Adipocyte (in vitro differentiated cells): Measurements from ENCODE around the gene TRA2B.

Experiments
- DNase-seq: peaks from one replicate; pipeline ENCODE4 v3.0.0-alpha.2; 2015; ENCODE audit warnings: low read depth
- H3K27me3 ChIP-seq: replicated peaks from 2 replicates; pipeline ENCODE4 v1.7.0; 2013; ENCODE audit warnings: mild to moderate bottlenecking, low read length, moderate library complexity; ENCODE audit not compliant: control insufficient read depth, insufficient read depth
- H3K36me3 ChIP-seq: 2 replicates; pipeline ENCODE4 v1.7.0; 2013; ENCODE audit warnings: low read length, mild to moderate bottlenecking, moderate library complexity; ENCODE audit not compliant: control insufficient read depth, insufficient read depth, severe bottlenecking
- H3K4me1 ChIP-seq: 2 replicates; pipeline ENCODE4 v1.7.0; 2013; ENCODE audit warnings: mild to moderate bottlenecking, low read length, moderate library complexity; ENCODE audit not compliant: control insufficient read depth, insufficient read depth
- H3K4me3 ChIP-seq: 2 replicates; pipeline ENCODE4 v1.7.0; 2013; ENCODE audit warnings: mild to moderate bottlenecking, low read length, moderate library complexity
- H3K9ac ChIP-seq: 2 replicates; pipeline ENCODE4 v1.7.0; 2013; ENCODE audit warnings: mild to moderate bottlenecking, low read length, moderate library complexity
- H3K9me3 ChIP-seq: 2 replicates; pipeline ENCODE4 v1.7.0; 2013; ENCODE audit warnings: mild to moderate bottlenecking, low read length, moderate library complexity; ENCODE audit not compliant: control insufficient read depth

The TRA2B gene

DNA sequence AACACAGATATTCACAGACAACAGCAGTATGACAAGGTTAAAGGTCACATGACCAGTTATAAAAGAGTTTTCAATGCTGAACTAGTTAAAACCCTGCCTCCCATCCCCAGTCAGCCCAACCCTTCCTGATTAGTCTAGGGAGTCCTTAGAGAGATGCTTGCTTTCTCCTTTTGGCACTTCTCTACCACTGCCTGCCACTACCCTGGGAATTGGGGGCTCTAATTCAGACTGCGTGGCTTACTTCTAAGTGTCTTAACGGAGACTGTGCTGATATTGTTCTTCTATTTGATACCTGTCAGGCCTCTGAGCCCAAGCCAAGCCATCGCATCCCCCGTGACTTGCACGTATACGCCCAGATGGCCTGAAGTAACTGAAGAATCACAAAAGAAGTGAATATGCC is 11.7 kb upstream of the TRA2B start:
- Histone ChIP-seq H3K36me3 (no peaks in the 10 kb centered on the region), H3K9ac (no peak overlapping the region), H3K9me3 (no peaks in the 10 kb centered on the region), H3K4me1 (no peaks in the 10 kb centered on the region), H3K27me3 (peaks cover 3% of the 10 kb centered on the region), H3K4me3 (no peak overlapping the region)
- DNase-seq: no peak

DNA sequence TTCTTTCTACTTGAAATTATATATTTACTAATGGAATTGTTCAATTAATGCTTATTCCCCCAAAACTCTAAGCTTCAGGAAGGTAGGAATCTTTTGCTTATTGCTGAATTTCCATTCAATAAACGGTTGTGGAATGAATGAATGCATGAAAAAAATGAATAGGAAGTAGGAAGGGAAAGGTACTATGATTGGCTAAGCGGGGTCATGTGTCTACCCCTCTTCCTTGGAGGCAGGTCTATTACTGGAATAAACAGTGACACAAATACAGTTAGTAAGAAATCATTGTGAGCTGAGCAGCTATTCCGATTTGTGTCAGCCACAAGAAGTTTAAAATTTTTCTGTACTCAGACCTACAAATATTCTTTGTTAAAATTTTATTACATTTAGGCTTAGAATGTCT is 10.5 kb upstream of the TRA2B start:
- H3K4me3 ChIP-seq: no peak overlapping the region
- no peak for DNase-seq
- no peaks in the 10 kb centered on the region for H3K9me3 ChIP-seq
- H3K27me3 ChIP-seq: peaks cover 3% of the 10 kb centered on the region
- no peaks in the 10 kb centered on the region for H3K36me3 ChIP-seq
- peaks cover 2% of the 10 kb centered on the region for H3K4me1 ChIP-seq
- H3K9ac ChIP-seq: no peak overlapping the region

DNA sequence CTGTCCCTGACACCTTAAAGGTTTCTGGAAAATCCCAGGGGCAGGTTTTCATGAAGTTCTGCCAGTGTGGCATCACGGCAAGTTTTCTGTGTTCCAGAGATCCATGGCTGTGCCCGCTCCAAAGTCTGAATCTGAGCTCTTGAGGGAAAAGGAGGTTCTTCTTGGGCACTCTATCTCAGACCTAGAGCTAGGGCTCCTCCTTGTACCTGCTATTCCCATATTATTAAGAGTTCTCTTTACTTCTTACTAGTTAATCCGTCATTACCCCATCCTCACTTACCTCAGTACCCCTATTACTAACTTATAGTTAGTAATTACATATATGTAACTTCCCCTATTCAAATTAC is 5.9 kb upstream of the TRA2B start:
- H3K4me1 ChIP-seq: peaks cover 6% of the 10 kb centered on the region
- no peaks in the 10 kb centered on the region for H3K27me3 ChIP-seq
- DNase-seq: no peak
- no peaks in the 10 kb centered on the region for H3K9me3 ChIP-seq
- no peak overlapping the region for H3K9ac ChIP-seq
- no peaks in the 10 kb centered on the region for H3K36me3 ChIP-seq
- no peak overlapping the region for H3K4me3 ChIP-seq

DNA sequence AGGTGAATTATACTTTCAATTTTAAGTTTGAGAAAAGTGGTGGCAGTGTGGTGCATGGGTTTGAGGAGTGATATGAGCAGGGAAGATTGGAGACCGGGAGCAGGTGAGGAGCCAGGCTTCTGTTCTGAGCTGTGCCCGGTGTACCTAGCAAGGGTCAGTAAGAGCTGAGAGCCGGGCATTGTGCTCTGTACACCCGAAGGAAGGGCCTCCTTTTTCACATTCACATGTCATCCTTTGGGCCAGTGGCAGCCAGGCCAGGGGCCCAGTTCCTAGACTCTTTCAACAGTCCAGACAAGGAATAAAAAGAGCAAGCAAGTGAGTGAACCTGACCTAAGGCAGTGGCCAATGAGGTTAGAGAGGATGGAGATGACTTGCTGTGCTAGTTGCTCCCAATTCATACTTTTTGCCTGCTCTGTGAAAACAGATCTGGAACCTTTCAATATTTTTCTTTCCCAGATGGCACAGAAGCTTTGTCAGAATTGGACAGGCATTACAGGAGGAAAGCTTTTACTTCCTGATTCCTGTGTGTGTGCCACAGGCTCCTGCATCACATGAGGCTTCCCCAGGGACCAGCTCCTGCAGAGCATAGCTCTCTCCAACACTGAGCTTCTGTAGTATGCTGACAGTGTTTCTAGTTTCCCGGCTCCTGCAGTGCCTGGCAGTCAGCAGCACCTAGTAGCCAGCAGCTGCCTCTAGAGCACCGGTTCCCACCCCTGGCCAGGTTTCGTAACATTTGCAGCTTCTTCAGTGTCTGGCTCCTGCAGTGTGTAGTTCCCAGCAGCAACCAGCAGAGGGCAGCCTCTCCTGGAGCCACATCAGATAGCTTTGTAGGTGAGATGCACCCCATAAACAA is 5.3 kb upstream of the TRA2B start:
- Histone ChIP-seq H3K27me3 (no peaks in the 10 kb centered on the region), H3K9me3 (no peaks in the 10 kb centered on the region), H3K4me3 (peak overlapping the region; percentile 49), H3K4me1 (peaks cover 6% of the 10 kb centered on the region), H3K36me3 (no peaks in the 10 kb centered on the region), H3K9ac (no peak overlapping the region)
- peak; percentile 93 for DNase-seq

DNA sequence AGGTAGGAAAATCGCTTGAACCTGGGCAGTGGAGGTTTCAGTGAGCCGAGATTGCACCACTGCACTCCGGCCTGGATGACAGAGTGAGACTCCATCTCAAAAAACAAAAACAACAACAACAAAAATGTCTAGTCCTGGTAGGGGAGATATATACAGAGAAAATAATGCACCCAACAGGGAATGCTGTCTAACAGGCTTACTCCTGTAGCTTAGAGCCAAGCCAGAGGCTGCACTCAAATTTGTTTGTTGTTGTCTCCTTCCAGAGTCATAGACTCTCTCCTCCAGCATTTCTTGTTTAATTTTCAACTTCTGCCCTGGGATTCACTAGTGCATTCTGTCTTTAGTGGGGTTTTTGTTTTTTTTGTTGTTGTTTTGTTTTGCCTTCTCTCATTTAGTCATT is 4.6 kb upstream of the TRA2B start:
- H3K4me3 ChIP-seq: no peak overlapping the region
- H3K4me1 ChIP-seq: peaks cover 6% of the 10 kb centered on the region
- no peaks in the 10 kb centered on the region for H3K27me3 ChIP-seq
- no peaks in the 10 kb centered on the region for H3K36me3 ChIP-seq
- H3K9me3 ChIP-seq: no peaks in the 10 kb centered on the region
- no peak overlapping the region for H3K9ac ChIP-seq
- DNase-seq: no peak

DNA sequence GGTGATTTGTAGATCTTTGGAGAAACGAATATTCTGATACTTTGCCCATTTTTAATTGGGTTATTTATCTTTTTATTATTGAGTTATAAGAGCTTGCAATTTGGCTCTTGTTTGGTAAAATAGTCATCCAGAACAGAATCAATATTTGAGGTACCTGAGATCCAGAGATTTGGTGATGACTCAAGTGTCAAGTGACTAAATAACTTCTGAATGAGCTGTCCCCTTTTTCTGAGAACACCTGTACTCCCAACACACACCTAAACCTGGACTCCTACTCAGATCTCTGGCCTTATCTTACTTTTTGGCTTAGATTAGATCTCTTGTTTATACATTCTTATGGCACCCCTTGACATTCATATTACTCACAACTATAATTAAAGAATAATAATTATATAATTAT is 3.1 kb upstream of the TRA2B start:
- Histone ChIP-seq H3K9ac (no peak overlapping the region), H3K36me3 (no peaks in the 10 kb centered on the region), H3K9me3 (no peaks in the 10 kb centered on the region), H3K27me3 (no peaks in the 10 kb centered on the region), H3K4me3 (no peak overlapping the region), H3K4me1 (peaks cover 6% of the 10 kb centered on the region)
- no peak for DNase-seq

DNA sequence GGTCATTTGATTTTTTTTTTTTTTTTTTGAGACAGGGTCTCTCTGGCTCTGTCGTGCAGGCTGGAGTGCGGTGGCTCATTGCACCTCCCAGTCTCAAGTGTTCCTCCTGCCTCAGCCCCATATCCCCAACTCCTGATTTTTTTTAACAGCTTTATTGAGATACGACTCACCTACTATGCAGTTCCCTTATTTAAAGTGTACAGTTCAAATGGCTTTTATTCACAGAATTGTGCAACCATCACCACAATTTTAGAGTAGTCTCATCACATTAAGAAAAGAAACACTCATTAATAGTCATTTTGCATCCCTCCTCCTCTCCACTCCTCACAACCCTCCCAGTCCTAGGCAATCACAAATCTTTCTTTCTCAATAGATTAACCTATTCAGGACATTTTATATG is 1.9 kb upstream of the TRA2B start:
- no peaks in the 10 kb centered on the region for H3K27me3 ChIP-seq
- H3K9ac ChIP-seq: no peak overlapping the region
- H3K4me1 ChIP-seq: peaks cover 14% of the 10 kb centered on the region
- H3K36me3 ChIP-seq: no peaks in the 10 kb centered on the region
- no peak for DNase-seq
- H3K9me3 ChIP-seq: no peaks in the 10 kb centered on the region
- H3K4me3 ChIP-seq: no peak overlapping the region

DNA sequence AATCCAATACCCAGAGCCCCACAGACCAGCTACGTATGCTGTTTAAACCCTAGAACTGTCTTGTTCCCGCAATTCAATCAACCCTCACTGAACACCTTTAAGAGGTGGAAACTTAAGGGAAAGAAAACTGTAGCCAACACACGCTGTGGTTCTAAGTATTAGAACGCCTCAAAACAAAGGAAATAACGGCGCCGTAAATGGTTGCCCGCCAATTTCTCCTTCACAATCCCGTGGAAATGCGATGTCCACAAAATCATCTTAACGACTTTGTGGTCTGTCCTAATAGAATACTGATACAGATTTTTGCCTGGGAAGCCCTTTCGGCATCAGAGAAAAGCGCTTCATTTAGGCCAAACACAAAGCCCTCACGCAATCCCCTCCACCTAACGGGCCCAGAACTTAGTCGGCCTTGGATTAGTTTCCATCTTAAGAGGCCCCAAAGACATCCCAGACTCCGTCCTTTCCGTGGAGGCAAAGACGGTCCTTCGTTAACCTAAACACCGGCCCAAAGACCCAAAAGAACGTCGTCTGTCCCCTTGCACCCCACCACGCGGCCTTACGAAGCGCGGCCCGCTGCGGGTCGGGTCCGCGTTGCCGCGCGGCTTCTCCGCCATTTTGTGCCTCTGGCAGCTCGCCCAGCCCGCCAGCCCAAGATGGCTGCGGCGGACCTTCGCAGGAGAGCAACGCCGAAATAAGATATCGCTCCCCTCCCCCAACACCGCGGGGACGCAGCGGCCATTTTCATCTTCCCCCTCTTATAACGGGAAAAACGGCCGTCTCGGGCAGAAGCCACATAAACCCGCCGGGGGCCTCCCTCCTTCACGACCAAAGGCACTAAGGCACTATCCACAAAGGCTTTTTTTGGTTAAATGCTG is 763 bp downstream of the TRA2B start:
- H3K9ac ChIP-seq: peak overlapping the region; percentile 97
- H3K4me1 ChIP-seq: peaks cover 35% of the 10 kb centered on the region
- H3K27me3 ChIP-seq: no peaks in the 10 kb centered on the region
- peak overlapping the region; percentile 92 for H3K4me3 ChIP-seq
- no peaks in the 10 kb centered on the region for H3K9me3 ChIP-seq
- no peaks in the 10 kb centered on the region for H3K36me3 ChIP-seq
- peak; percentile 95 for DNase-seq

DNA sequence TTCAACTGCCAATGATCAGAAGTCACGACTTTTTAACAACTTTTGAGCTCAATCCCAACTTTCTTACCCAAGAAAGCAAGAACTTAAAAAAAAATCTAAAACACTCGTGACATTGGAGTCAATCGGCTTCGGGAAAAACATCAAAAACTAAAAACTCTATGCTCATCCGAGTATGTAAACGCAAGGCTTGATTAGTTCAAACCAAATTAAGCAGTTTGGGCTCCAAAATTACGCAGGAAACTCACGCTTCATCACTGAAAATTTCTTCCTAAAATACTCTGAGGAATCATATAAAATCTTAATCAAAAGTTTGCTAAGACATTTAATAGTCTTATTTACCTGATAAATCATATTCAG is 1.6 kb downstream of the TRA2B start:
- Histone ChIP-seq H3K9me3 (no peaks in the 10 kb centered on the region), H3K27me3 (no peaks in the 10 kb centered on the region), H3K4me1 (peaks cover 43% of the 10 kb centered on the region), H3K9ac (peak overlapping the region; percentile 97), H3K4me3 (peak overlapping the region; percentile 92), H3K36me3 (no peaks in the 10 kb centered on the region)
- DNase-seq: no peak

DNA sequence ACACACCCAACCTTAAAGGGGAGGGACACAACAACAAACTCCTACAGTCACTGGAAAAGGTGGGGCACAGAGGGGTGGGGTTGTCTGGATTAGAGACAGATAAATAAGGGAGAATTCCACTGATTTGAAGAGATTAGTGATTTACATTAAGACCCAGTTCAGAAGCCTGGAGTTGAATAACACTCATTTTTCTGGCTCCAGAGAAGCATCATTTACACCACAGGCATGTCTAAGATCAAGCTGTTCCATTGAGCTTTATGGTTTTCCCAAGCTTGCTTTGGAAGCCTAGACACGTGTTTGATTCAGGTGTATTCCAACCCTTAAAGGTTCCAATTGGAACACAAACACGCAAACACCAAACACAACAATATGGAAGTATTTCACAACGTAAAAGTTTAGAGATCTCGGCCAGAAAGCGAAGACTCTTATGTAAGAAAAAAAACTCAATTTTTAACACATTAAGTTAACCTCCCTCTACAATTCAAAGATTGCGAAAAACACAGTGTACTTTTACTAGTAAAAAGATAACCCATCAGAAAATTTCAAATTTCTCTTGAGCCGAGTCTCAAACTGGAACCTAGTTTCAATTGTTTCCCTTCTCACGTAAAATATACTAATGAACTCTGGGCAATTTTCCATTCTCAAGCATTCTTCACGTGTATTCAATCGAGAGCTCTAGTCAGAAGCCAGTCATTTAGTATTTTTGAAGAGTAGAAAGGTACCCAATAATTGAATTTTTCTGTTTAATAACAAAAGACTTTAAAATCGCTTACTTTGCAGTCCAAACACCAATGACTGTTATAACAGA is 2.1 kb downstream of the TRA2B start:
- Histone ChIP-seq H3K4me1 (peaks cover 49% of the 10 kb centered on the region), H3K4me3 (peak overlapping the region; percentile 92), H3K9ac (peak overlapping the region; percentile 97), H3K27me3 (no peaks in the 10 kb centered on the region), H3K9me3 (no peaks in the 10 kb centered on the region), H3K36me3 (peaks cover 2% of the 10 kb centered on the region)
- DNase-seq: peak; percentile 61
